Thyroid gland (tissue), 4 donors: Measurements from ENCODE around the gene CSTF1. TPM values are rescaled to one million over a fixed set of nuclear protein-coding genes. Genes with fewer than 3 reads are reported as not detected.

Experiments
- DNase-seq, 2 donors: peaks; one replicate each; pipeline ENCODE4 v3.0.0-alpha.2; 2019
- H3K27ac ChIP-seq, 3 donors: fragments of 200-600 bp; sonication (generic); 1 replicate in 2 of 3; 2 replicates in 1 of 3; pipeline ENCODE4 v1.5.1; 2016 to 2019; ENCODE audit warnings: mild to moderate bottlenecking in 1 of 3, moderate library complexity in 1 of 3
- H3K27me3 ChIP-seq: fragments of 200-600 bp; sonication (generic); one replicate; pipeline ENCODE4 v1.5.1; 2019
- H3K36me3 ChIP-seq, 2 donors: fragments of 200-600 bp; sonication (generic); one replicate each; pipeline ENCODE4 v1.5.1; 2016 to 2019
- H3K4me1 ChIP-seq, 2 donors: fragments of 200-600 bp; sonication (generic); one replicate each; pipeline ENCODE4 v1.5.1; 2017 to 2019
- H3K4me3 ChIP-seq, 3 donors: fragments of 200-600 bp; sonication (generic); replicated peaks in 1 of 3; 1 replicate in 2 of 3; 2 replicates in 1 of 3; pipeline ENCODE4 v1.5.1; 2016; ENCODE audit warnings: mild to moderate bottlenecking in 1 of 3
- H3K9me3 ChIP-seq: fragments of 200-600 bp; sonication (generic); one replicate; pipeline ENCODE4 v1.5.1; 2017
- POLR2A ChIP-seq, 2 donors: fragments of 450-650 bp; IDR thresholded peaks; one replicate each; pipeline ENCODE4 v1.6.1; 2017; ENCODE audit warnings: antibody characterized with exemption in 2 of 2, mild to moderate bottlenecking in 2 of 2, moderate library complexity in 1 of 2
- WGBS, 2 donors: methylation state at CpG; one replicate each; pipeline ENCODE4 v1.1.5; 2017; 5-methylcytosine and 5-hydroxymethylcytosine counted together
- intact Hi-C: fragments of 100-400 bp; cut with DNase I; formaldehyde crosslinking; loops from one replicate; pipeline ENCODE4 v1.15.1; 2023
- total RNA-seq, 4 donors: library from RNA; depleted of rRNA; stranded (reverse); fragments of >200 nt; gene quantifications; one replicate each; pipeline ENCODE4 v1.2.3, GENCODE V29; 2016
- TF ChIP-seq, protein P1 (sequence below), 6 experiments: fragments of 200-600 bp in 3 of 6; fragments of 450-650 bp in 3 of 6; sonication (generic) in 3 of 6; IDR thresholded peaks; one replicate each; pipeline ENCODE4 v1.5.1; 2016 to 2019; ENCODE audit warnings: antibody characterized with exemption in 6 of 6, mild to moderate bottlenecking in 2 of 6, inconsistent platforms in 1 of 6, moderate library complexity in 1 of 6

Gene CSTF1
- total RNA-seq, 4 donors from 2014 or later = 26.9 to 36.8 (median 32.6) TPM

- no peaks in the 10 kb centered on the region for H3K27me3 ChIP-seq
- WGBS, 2 donors = 83 to 91% methylated on average over 2 of the region's 2 CpGs
- intact Hi-C loops = no loop called here
- no peak overlapping the region for H3K4me3 ChIP-seq
- TF ChIP-seq, protein P1, sequence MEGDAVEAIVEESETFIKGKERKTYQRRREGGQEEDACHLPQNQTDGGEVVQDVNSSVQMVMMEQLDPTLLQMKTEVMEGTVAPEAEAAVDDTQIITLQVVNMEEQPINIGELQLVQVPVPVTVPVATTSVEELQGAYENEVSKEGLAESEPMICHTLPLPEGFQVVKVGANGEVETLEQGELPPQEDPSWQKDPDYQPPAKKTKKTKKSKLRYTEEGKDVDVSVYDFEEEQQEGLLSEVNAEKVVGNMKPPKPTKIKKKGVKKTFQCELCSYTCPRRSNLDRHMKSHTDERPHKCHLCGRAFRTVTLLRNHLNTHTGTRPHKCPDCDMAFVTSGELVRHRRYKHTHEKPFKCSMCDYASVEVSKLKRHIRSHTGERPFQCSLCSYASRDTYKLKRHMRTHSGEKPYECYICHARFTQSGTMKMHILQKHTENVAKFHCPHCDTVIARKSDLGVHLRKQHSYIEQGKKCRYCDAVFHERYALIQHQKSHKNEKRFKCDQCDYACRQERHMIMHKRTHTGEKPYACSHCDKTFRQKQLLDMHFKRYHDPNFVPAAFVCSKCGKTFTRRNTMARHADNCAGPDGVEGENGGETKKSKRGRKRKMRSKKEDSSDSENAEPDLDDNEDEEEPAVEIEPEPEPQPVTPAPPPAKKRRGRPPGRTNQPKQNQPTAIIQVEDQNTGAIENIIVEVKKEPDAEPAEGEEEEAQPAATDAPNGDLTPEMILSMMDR (IDR thresholded peaks at IDR 0.05) = no peak
- TF ChIP-seq POLR2A (IDR thresholded peaks at IDR 0.05) = no peak
- no peak overlapping the region for H3K27ac ChIP-seq
- no peaks in the 10 kb centered on the region for H3K4me1 ChIP-seq
- DNase-seq = no peak
- H3K36me3 ChIP-seq = no peaks in the 10 kb centered on the region
- no peaks in the 10 kb centered on the region for H3K9me3 ChIP-seq
Measured at GRCh38 chr20:56376331-56376730, 16.1 kb upstream of the CSTF1 start.

DNA sequence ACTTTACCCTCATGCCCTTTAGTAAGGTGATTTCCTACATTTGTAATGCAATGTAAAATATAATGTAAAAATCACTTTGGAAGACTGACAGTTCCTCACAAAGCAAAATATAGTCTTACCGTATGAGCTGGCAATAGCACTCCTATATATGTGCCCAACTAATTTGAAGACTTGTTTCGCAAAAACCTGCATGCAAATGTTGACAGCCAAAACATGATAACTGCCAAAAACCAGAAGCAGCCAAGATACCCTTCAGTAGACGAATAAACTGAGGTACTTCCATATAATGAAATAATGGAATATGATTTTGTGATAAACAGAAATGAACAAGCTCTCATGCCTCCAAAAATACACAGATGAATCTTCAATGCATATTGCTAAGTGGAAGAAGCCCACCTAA is 14.1 kb upstream of the CSTF1 start:
- intact Hi-C loops = no loop called here
- TF ChIP-seq, protein P1 (IDR thresholded peaks at IDR 0.05) = no peak
- TF ChIP-seq POLR2A (IDR thresholded peaks at IDR 0.05) = no peak
- 96 to 98% methylated on average over 3 of the region's 3 CpGs for WGBS, 2 donors
- Histone ChIP-seq H3K4me3 (no peak overlapping the region), H3K27me3 (no peaks in the 10 kb centered on the region), H3K4me1 (peaks cover 8 to 17% of the 10 kb centered on the region in 2 donors), H3K36me3 (no peaks in the 10 kb centered on the region), H3K9me3 (no peaks in the 10 kb centered on the region), H3K27ac (no peak overlapping the region)
- DNase-seq = no peak

GRCh38 chr20:56380375-56380774 is 12.1 kb upstream of the CSTF1 start:
- H3K4me1 ChIP-seq = peaks cover 8 to 17% of the 10 kb centered on the region in 2 donors
- H3K4me3 ChIP-seq = no peak overlapping the region
- no peak overlapping the region for H3K27ac ChIP-seq
- no peaks in the 10 kb centered on the region for H3K9me3 ChIP-seq
- H3K36me3 ChIP-seq = no peaks in the 10 kb centered on the region
- intact Hi-C loops = no loop called here
- no peak for TF ChIP-seq POLR2A (IDR thresholded peaks at IDR 0.05)
- TF ChIP-seq, protein P1 (IDR thresholded peaks at IDR 0.05) = no peak
- 61 to 79% methylated on average over 1 of the region's 1 CpG for WGBS, 2 donors
- DNase-seq = no peak
- no peaks in the 10 kb centered on the region for H3K27me3 ChIP-seq

GRCh38 chr20:56381501-56381900 is 10.9 kb upstream of the CSTF1 start:
- Histone ChIP-seq H3K27ac (peak overlapping the region in 1 of 3 donors; percentile 29), H3K4me3 (no peak overlapping the region), H3K9me3 (no peaks in the 10 kb centered on the region), H3K27me3 (no peaks in the 10 kb centered on the region), H3K4me1 (peaks cover 8 to 17% of the 10 kb centered on the region in 2 donors), H3K36me3 (no peaks in the 10 kb centered on the region)
- no peak for TF ChIP-seq POLR2A (IDR thresholded peaks at IDR 0.05)
- TF ChIP-seq, protein P1 (IDR thresholded peaks at IDR 0.05) = no peak
- DNase-seq = no peak
- intact Hi-C loops = no loop called here
- 83 to 96% methylated on average over 1 of the region's 1 CpG for WGBS, 2 donors

DNA sequence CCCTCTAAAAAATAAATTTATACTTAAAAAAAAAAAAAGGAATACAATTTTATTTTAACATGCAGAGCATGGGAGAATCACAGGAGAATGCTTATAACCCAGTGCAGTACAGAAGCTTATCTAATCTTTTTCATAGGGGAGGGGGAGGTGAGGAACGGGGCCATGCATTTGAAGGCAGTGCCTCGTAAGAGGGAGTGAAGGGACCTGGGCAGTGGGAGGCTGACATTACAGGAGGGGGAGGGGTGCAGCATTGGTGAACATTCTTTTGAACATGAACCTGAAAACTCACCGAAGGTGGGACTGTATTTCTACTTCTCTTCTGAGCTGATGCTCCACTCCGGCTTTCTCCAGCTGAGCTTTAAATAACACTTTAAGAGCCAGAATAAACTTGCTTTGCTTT is 9.7 kb upstream of the CSTF1 start:
- intact Hi-C loops = no loop called here
- WGBS, 2 donors = 29 to 35% methylated on average over 4 of the region's 4 CpGs
- DNase-seq = peak; percentile 7 to 10
- Histone ChIP-seq H3K27ac (peak overlapping the region in 2 of 3 donors; percentile 23 to 24), H3K4me1 (peaks cover 8 to 17% of the 10 kb centered on the region in 2 donors), H3K9me3 (no peaks in the 10 kb centered on the region), H3K27me3 (no peaks in the 10 kb centered on the region), H3K36me3 (no peaks in the 10 kb centered on the region), H3K4me3 (no peak overlapping the region)
- TF ChIP-seq, protein P1 (IDR thresholded peaks at IDR 0.05) = no peak
- no peak for TF ChIP-seq POLR2A (IDR thresholded peaks at IDR 0.05)
